Calu3 (cell line): ENCODE measurements around the gene MCC. TPM values are rescaled to one million over a fixed set of nuclear protein-coding genes. Genes with fewer than 3 reads are reported as not detected.

Source experiments
- BruUV-seq: library from RNA; stranded (reverse); fragments of 400-500 nt; replicated peaks from 2 replicates; lab custom pipeline; 2021; lab: Mats Ljungman, UMichigan
- CTCF ChIA-PET: fragments of 300-600 bp; sonication (Branson Sonifier 250); formaldehyde crosslinking; loops from one replicate; lab custom pipeline; 2022; ENCODE audit warnings: antibody characterized with exemption; lab: Charles Lee
- DNase-seq: peaks from one replicate; pipeline ENCODE4 v3.0.0; 2022
- H3K27ac Mint-ChIP-seq: one replicate; pipeline ENCODE4 v1.8.0; 2022; ENCODE audit warnings: mixed read lengths; ENCODE audit not compliant: unreplicated experiment
- H3K27me3 Mint-ChIP-seq: one replicate; pipeline ENCODE4 v1.8.0; 2022; ENCODE audit warnings: mixed read lengths; ENCODE audit not compliant: unreplicated experiment
- H3K36me3 Mint-ChIP-seq: one replicate; pipeline ENCODE4 v1.8.0; 2022; ENCODE audit warnings: mild to moderate bottlenecking, moderate library complexity, mixed read lengths; ENCODE audit not compliant: insufficient read depth, unreplicated experiment
- H3K4me1 Mint-ChIP-seq: one replicate; pipeline ENCODE4 v1.8.0; 2022; ENCODE audit warnings: mild to moderate bottlenecking, low read depth, mixed read lengths; ENCODE audit not compliant: unreplicated experiment
- H3K4me3 Mint-ChIP-seq: one replicate; pipeline ENCODE4 v1.8.0; 2022; ENCODE audit warnings: mild to moderate bottlenecking, low read depth, moderate library complexity, mixed read lengths; ENCODE audit not compliant: unreplicated experiment
- H3K9me3 Mint-ChIP-seq: one replicate; pipeline ENCODE4 v1.8.0; 2022; ENCODE audit warnings: low read depth, mixed read lengths; ENCODE audit not compliant: unreplicated experiment
- CTCF ChIP-seq: fragments of 200-600 bp; IDR thresholded peaks from one replicate; pipeline ENCODE4 v1.8.0; 2022; ENCODE audit warnings: antibody characterized with exemption; ENCODE audit not compliant: unreplicated experiment
- intact Hi-C: fragments of 100-400 bp; cut with micrococcal nuclease; formaldehyde crosslinking; loops from one replicate; pipeline ENCODE4 v1.10.0; 2022; ENCODE audit not compliant: unreplicated experiment
- total RNA-seq: library from RNA; stranded (reverse); gene quantifications from 2 replicates; pipeline ENCODE4 v1.2.3, GENCODE V29; 2022

MCC gene
- total RNA-seq, 1 experiment from 2014 or later: 2.8 TPM

GRCh38 chr5:113194591-113194990 lies 293.7 kb downstream of the MCC start:
- H3K27me3 Mint-ChIP-seq: no peaks in the 10 kb centered on the region
- no peak for DNase-seq
- H3K4me1 Mint-ChIP-seq: peaks cover 19% of the 10 kb centered on the region
- no peaks in the 10 kb centered on the region for H3K36me3 Mint-ChIP-seq
- no peak overlapping the region for H3K4me3 Mint-ChIP-seq
- BruUV-seq: no TSS peak
- H3K9me3 Mint-ChIP-seq: peaks cover 11% of the 10 kb centered on the region
- intact Hi-C loops: no loop called here
- TF ChIP-seq CTCF: no peak
- CTCF ChIA-PET: no interaction called here
- no peak overlapping the region for H3K27ac Mint-ChIP-seq

GRCh38 chr5:113194125-113194524 lies 294.1 kb downstream of the MCC start:
- intact Hi-C loops: no loop called here
- H3K4me1 Mint-ChIP-seq: peaks cover 14% of the 10 kb centered on the region
- CTCF ChIA-PET: no interaction called here
- H3K9me3 Mint-ChIP-seq: peaks cover 11% of the 10 kb centered on the region
- no peak for TF ChIP-seq CTCF
- no peak for DNase-seq
- no peak overlapping the region for H3K27ac Mint-ChIP-seq
- H3K36me3 Mint-ChIP-seq: no peaks in the 10 kb centered on the region
- no peak overlapping the region for H3K4me3 Mint-ChIP-seq
- BruUV-seq: no TSS peak
- no peaks in the 10 kb centered on the region for H3K27me3 Mint-ChIP-seq

DNA sequence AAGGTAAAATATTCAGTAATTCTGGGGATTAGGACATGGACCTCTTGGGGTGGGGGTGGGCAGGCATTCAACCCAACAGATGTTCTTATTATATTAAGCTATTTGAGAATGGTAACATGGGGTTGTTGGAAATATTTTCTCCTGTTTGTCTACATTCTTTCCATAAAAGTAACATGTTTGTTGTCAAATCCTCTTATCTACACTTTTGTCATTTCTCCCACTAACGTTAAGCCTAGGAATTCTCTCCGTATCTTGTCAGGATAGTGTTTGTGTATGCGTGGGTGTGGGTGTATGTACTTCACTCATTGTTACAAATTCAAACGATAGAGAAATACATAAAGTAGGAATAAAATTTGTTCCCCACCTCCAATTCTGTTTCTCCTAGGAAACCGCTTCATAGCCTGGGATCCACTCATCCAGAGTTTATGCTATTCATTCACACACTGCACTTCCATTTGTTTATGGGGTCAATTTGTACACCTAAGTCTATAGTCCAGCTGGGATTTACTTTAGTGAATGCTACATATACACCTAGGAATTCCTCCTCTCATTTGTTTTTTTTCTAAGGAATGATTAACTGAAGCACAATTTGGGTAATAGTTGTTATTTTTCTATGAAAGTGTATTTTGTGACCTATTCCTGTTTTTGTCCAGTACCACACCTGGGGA lies 294.8 kb downstream of the MCC start:
- Mint-ChIP-seq H3K4me3 (no peak overlapping the region), H3K9me3 (peaks cover 11% of the 10 kb centered on the region), H3K27ac (no peak overlapping the region), H3K4me1 (peaks cover 8% of the 10 kb centered on the region), H3K36me3 (no peaks in the 10 kb centered on the region), H3K27me3 (no peaks in the 10 kb centered on the region)
- no TSS peak for BruUV-seq
- no peak for DNase-seq
- CTCF ChIA-PET: no interaction called here
- no peak for TF ChIP-seq CTCF
- intact Hi-C loops: no loop called here

- H3K27me3 Mint-ChIP-seq: no peaks in the 10 kb centered on the region
- H3K4me3 Mint-ChIP-seq: no peak overlapping the region
- H3K27ac Mint-ChIP-seq: no peak overlapping the region
- CTCF ChIA-PET: no interaction called here
- TF ChIP-seq CTCF: no peak
- peaks cover 11% of the 10 kb centered on the region for H3K9me3 Mint-ChIP-seq
- H3K4me1 Mint-ChIP-seq: peaks cover 8% of the 10 kb centered on the region
- no peak for DNase-seq
- intact Hi-C loops: no loop called here
- H3K36me3 Mint-ChIP-seq: no peaks in the 10 kb centered on the region
- no TSS peak for BruUV-seq
Measured at GRCh38 chr5:113192541-113192940, 295.7 kb downstream of the MCC start.
